DND-41 (cell line): ENCODE results near the gene TMEM8B.

Experiments
- ATAC-seq: fragments of 200-7000 bp; cut with Tn5 transposase; 3 replicates; pipeline ENCODE4 v1.9.1; 2021; ENCODE audit warnings: low read depth; ENCODE audit not compliant: insufficient read depth
- DNase-seq: peaks from one replicate; pipeline ENCODE4 v3.0.0-alpha.2; 2020
- H2AFZ ChIP-seq: 2 replicates; pipeline ENCODE4 v1.6.0; 2012; ENCODE audit warnings: low read depth, low read length
- H3K27ac ChIP-seq: 2 replicates; pipeline ENCODE4 v1.5.1; 2012; ENCODE audit warnings: low read length, inconsistent platforms
- H3K27me3 ChIP-seq: fragments of 200-600 bp; sonication (generic); 2 replicates; pipeline ENCODE4 v1.6.0; 2012; ENCODE audit warnings: low read length, mild to moderate bottlenecking, inconsistent platforms; ENCODE audit not compliant: insufficient read depth, poor library complexity
- H3K36me3 ChIP-seq: 2 replicates; pipeline ENCODE4 v1.5.1; 2012; ENCODE audit warnings: low read length, inconsistent platforms; ENCODE audit not compliant: insufficient read depth
- H3K4me1 ChIP-seq: 2 replicates; pipeline ENCODE4 v1.5.1; 2012; ENCODE audit warnings: mild to moderate bottlenecking, low read length; ENCODE audit not compliant: insufficient read depth
- H3K4me2 ChIP-seq: 2 replicates; pipeline ENCODE4 v1.6.0; 2012; ENCODE audit warnings: mild to moderate bottlenecking, moderate library complexity, low read length, inconsistent platforms; ENCODE audit not compliant: insufficient read depth
- H3K4me3 ChIP-seq, 2 experiments: fragments of 200-600 bp in 1 of 2; shearing (Covaris generic) in 1 of 2; 2 replicates each; pipeline ENCODE4 v1.5.1; 2012 to 2016; ENCODE audit warnings: inconsistent platforms in 2 of 2, low read length in 2 of 2, mild to moderate bottlenecking in 2 of 2, low read depth in 1 of 2, moderate library complexity in 1 of 2
- H3K79me2 ChIP-seq: 2 replicates; pipeline ENCODE4 v1.6.0; 2012; ENCODE audit warnings: low read length, inconsistent platforms; ENCODE audit not compliant: insufficient read depth
- H3K9ac ChIP-seq: 2 replicates; pipeline ENCODE4 v1.6.0; 2012; ENCODE audit warnings: low read depth, mild to moderate bottlenecking, inconsistent platforms, low read length, moderate library complexity
- H3K9me3 ChIP-seq: 2 replicates; pipeline ENCODE4 v1.5.1; 2012; ENCODE audit warnings: low read length, moderate library complexity, mild to moderate bottlenecking, inconsistent platforms; ENCODE audit not compliant: insufficient read depth, severe bottlenecking
- H4K20me1 ChIP-seq: 2 replicates; pipeline ENCODE4 v1.6.0; 2012; ENCODE audit warnings: low read length; ENCODE audit not compliant: insufficient read depth
- EZH2 ChIP-seq: IDR thresholded peaks from 3 replicates; pipeline ENCODE4 v1.6.1; 2012; ENCODE audit warnings: borderline replicate concordance, low read depth, mild to moderate bottlenecking, moderate library complexity, low read length, inconsistent platforms; ENCODE audit not compliant: severe bottlenecking
- TF ChIP-seq, protein P1 (sequence below): IDR thresholded peaks from 2 replicates; pipeline ENCODE4 v1.5.1; 2012; ENCODE audit warnings: borderline replicate concordance, low read length, moderate library complexity, mild to moderate bottlenecking; ENCODE audit not compliant: poor library complexity, severe bottlenecking; ENCODE audit errors: extremely low read depth

TMEM8B gene

DNA sequence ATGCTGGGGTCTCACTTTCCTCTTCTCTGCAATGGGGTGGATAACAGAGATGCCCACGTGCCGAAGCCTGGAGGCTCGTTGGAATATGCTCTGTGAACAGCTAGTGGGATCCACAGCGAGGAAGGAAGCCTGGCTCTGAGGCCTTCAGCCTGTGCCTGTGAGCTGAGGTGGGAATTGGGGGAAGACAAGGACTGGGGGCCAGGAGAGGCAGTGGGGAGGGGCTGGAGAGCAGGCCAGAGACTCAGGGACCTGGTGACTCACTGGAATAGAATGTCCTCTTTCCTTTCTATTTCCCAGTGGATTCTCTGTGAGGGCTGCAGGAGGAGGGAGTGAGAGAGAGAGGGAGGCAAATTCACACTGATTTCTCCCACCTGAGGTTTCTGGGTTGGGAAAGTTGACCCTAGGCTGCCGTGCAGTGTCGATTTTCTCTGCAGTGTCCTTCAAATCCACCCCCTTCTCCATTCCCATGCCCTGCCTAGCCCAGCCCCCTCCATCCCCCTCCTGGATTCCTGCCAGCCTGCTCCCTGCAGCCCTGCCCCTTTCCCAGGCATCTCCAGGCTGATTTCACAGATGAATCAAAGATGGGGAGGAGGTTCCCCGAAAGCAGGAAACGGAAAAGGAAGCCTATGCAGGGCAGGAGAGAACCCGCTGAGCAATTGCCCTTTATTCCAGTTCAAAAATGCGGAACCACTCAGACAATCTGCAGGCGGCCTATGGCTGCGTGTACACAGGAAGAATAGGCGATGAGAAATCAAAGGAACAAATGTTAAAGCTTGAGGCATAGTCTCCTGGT lies 78.9 kb downstream of the TMEM8B start:
- DNase-seq (no peak), ATAC-seq (no peak)
- Histone ChIP-seq H4K20me1 (no peaks in the 10 kb centered on the region), H3K9me3 (no peaks in the 10 kb centered on the region), H3K79me2 (no peaks in the 10 kb centered on the region), H3K4me2 (no peak overlapping the region), H3K9ac (no peak overlapping the region), H3K27ac (no peak overlapping the region), H3K36me3 (no peaks in the 10 kb centered on the region), H3K27me3 (no peaks in the 10 kb centered on the region), H3K4me1 (peaks cover 20% of the 10 kb centered on the region), H2AFZ (no peak overlapping the region), H3K4me3 (no peak overlapping the region)
- TF ChIP-seq, protein P1, sequence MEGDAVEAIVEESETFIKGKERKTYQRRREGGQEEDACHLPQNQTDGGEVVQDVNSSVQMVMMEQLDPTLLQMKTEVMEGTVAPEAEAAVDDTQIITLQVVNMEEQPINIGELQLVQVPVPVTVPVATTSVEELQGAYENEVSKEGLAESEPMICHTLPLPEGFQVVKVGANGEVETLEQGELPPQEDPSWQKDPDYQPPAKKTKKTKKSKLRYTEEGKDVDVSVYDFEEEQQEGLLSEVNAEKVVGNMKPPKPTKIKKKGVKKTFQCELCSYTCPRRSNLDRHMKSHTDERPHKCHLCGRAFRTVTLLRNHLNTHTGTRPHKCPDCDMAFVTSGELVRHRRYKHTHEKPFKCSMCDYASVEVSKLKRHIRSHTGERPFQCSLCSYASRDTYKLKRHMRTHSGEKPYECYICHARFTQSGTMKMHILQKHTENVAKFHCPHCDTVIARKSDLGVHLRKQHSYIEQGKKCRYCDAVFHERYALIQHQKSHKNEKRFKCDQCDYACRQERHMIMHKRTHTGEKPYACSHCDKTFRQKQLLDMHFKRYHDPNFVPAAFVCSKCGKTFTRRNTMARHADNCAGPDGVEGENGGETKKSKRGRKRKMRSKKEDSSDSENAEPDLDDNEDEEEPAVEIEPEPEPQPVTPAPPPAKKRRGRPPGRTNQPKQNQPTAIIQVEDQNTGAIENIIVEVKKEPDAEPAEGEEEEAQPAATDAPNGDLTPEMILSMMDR, result no peak
- no peak for TF ChIP-seq EZH2

DNA sequence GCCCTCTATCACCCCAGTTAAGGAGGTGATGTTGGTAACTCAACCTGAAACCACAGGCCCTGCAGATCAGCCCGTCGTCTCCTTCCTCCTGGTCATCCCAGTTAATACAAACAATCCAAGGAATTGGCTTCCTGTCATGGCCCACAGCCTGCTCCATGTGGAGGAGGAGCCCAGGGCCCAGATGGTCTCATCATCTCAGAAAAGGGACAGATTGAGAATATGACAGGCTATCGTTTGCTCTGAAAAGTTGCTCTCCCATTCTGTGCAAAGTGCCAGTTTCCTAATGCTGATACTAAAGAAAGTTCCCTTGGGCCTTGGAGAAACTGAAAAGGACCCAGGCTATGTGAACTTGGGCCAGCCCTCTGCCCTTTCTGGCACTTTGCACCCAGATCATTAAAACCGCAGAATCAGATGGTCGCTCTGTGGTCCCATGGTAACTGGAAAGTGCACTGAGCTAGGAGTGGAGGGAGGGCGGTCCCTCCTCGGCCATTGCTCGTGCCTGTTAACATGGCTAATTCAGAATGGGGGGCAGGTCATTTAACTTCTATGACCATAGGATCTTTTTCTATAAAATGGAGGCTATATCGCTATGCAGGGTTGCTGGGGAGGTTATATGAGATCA lies 79.6 kb downstream of the TMEM8B start:
- TF ChIP-seq, protein P1, result no peak
- no peak for TF ChIP-seq EZH2
- DNase-seq, result no peak
- Histone ChIP-seq H3K79me2 (no peaks in the 10 kb centered on the region), H3K4me2 (no peak overlapping the region), H3K4me3 (no peak overlapping the region), H3K9ac (no peak overlapping the region), H3K27me3 (no peaks in the 10 kb centered on the region), H2AFZ (no peak overlapping the region), H3K27ac (no peak overlapping the region), H3K36me3 (no peaks in the 10 kb centered on the region), H3K4me1 (peaks cover 20% of the 10 kb centered on the region), H3K9me3 (no peaks in the 10 kb centered on the region), H4K20me1 (no peaks in the 10 kb centered on the region)
- ATAC-seq, result no peak

DNA sequence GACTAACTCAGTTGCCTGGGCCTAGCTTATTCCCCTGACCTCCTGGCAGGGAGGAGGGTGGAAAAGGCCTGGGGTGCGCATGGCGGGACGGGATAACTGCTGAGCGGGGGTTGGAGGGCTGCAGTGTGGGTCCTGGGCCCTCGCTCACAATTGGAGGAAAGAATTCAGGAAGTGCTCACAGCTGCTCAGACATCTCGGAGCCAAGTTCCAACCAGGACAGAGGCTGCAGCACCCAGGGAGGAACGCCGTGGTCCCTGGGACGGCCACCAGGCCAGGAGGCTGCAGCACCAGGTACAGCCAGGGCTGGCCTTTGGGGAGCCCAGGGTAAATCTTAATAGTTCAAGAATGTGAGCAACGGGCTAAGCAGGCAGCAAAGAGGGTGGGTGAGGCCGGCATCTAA lies 80.2 kb downstream of the TMEM8B start, which contains the start of gene SPAAR:
TSS of gene SPAAR (plus strand) at position 217 of the 400 bp plus-strand sequence. CDS start 974 bp downstream, outside the sequence.
- Histone ChIP-seq H3K9me3 (no peaks in the 10 kb centered on the region), H2AFZ (peak within 1 kb of the TSS; percentile 67; the same call in 1 of the 2 replicates), H3K27ac (no peak within 1 kb of the TSS; the same call in 1 of the 2 replicates), H3K27me3 (no peaks in the 10 kb centered on the region), H3K79me2 (no peaks in the 10 kb centered on the region), H3K9ac (no peak within 1 kb of the TSS), H3K4me3 (no peak within 1 kb of the TSS), H3K4me1 (peaks cover 20% of the 10 kb centered on the region), H3K36me3 (no peaks in the 10 kb centered on the region), H4K20me1 (no peaks in the 10 kb centered on the region), H3K4me2 (no peak within 1 kb of the TSS)
- DNase-seq (no peak), ATAC-seq (no peak)
- TF ChIP-seq, protein P1, result no peak
